GM21723 (cell line): ENCODE measurements around the gene GRIN2C.

Experiments used
- ATAC-seq: cut with Tn5 transposase; IDR thresholded peaks from one replicate; pipeline ENCODE4 v1.9.1; 2021; ENCODE audit warnings: mild to moderate bottlenecking, moderate library complexity; ENCODE audit not compliant: unreplicated experiment

Gene GRIN2C

DNA sequence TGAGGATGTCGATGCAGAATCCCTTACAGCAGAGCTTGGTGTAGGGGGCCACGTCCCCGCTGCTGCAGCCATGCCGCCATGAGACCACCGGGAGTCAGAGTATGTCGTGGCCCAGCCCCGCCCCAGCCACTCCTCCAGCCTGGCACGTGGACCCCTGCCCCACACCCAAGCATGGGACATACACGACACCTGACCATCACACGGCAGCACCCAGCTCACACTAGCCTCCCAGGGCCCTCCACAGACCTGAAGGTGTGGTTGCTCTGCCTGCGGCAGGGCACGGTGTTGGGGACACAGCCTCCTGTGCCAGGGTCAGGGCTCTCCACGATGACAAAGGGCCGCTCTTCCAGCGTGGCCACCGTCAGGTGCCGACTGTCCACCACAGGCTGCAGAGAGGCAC is 9.4 kb downstream of the GRIN2C start:
- no peak for ATAC-seq

GRCh38 chr17:74848656-74849399 is 10.9 kb downstream of the GRIN2C start:
- ATAC-seq, result no peak

DNA sequence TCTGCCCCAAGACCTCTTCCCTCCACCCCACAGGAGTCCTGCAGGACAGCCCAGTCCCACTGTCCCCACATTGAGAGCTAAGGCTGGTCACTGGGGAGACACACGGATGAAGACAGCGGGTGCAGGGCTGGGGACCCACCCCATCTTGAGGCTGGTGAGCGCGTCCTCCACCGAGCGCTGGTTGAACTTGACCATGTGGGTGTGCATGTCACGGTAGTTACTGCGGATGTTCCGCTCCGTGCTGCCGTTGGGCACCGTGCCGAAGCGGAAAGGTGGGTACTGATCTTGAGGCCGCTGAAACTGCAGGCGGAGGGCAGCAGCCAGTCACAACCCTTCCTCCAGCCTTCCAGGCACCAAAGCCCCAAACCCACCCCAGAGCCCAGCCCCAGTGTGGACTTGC is 13.1 kb downstream of the GRIN2C start:
- ATAC-seq, result no peak

DNA sequence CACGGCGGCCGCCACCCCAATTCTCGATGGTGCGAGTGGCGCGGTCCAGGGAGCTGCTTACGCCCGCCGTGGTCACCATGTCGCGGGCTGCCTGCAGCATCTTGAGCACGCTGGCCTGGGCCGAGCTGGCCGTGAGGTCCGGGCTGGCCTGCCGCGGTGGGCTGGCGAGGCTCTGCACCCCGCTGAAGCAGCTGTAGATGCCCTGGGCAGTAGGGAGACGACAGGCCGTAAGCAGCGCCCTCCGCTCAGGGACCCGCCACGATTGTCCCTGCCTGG is 16.4 kb downstream of the GRIN2C start:
- no peak for ATAC-seq

DNA sequence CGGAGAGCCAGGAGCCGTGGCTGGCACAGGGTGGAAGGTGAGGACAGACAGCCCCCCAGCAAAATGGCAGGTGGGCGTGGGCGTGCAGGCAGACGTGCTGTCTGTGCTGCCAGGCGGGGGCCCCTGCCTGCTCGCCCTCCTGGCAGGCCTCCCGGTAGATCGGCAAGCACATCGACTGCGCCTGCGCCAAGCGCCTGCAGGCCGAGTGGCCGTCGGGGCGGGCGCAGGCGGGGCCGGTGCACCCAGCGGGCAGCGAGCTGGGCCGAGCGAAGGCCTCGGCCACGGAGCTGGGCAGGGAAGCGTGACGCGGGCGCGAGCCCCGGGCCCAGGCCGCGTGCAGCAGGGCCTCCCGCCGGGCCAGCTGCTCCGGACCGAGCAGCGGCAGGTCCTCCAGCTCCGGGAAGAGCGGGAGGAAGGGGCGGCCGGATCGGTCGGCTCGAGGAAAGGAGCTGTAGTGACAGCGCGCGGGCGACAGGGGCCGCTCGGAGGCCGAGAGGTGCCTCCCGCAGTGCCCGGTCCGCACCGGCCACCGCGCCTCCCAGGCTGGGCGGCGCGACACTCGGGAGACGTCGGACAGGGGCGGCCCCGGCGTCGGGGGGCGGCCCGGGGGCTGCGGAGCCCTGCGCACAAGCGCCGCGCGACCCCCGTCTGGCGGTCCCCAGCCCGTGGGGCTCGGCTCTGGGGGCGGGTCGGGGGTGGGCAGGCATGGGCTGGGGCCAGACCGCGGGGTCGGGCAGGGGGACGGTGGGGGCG is 16.9 kb downstream of the GRIN2C start:
- ATAC-seq, result no peak

GRCh38 chr17:74842146-74842598 is 17.5 kb downstream of the GRIN2C start:
- ATAC-seq, result no peak

DNA sequence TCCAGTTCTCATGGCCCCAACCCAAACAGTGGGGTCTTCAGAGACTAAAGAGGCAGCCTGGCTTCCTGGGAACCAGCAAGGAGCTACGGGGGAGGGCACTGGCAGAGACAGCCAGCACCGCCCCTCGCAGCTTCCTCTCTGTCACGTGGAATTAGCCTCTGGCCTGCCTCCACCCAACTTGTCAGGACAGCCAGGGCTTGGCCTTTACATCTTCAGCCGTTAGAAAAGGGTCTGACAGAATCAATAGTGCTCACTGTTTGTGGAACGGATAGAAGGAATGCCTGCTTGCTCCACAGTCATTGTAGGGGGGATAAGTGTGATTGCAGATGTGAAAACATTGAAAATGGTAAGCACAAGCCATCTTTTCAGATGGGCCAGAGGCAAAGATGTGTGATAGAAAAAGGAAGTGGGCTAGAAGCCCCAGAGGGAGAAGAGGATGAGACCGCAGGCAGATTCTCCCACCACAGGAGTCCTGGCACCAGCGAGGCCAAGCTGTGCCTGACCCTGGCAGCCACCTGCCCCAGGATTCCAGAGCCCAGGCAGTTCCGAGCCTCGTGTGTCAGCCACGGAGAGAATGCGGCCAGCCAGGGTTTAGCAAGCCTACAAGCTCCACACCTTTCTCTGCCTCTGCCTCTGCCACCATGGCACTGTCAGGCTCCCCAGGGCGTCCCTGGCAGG is 18.6 kb downstream of the GRIN2C start:
- no peak for ATAC-seq

- no peak for ATAC-seq
Measured at GRCh38 chr17:74839990-74840852, 19.5 kb downstream of the GRIN2C start.

DNA sequence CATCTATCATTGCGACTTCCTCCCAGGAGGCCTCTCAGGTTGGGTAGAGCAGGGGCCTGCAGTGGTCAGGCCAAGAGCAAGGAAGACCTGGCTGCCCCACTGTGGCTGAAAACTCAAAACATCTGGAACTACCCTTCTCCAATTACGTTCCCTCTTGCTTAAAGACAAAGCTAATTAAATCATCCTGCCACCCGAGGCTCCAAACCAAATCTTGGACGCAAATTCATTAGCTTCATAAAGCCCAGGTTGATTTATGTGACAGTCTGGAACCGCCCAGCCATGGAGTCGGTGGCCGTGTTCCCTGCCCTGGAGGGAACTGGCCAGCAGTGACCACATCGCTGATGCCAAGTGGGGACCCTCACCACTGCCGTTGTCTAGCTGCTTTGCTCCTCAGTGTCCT is 21.4 kb downstream of the GRIN2C start:
- no peak for ATAC-seq

DNA sequence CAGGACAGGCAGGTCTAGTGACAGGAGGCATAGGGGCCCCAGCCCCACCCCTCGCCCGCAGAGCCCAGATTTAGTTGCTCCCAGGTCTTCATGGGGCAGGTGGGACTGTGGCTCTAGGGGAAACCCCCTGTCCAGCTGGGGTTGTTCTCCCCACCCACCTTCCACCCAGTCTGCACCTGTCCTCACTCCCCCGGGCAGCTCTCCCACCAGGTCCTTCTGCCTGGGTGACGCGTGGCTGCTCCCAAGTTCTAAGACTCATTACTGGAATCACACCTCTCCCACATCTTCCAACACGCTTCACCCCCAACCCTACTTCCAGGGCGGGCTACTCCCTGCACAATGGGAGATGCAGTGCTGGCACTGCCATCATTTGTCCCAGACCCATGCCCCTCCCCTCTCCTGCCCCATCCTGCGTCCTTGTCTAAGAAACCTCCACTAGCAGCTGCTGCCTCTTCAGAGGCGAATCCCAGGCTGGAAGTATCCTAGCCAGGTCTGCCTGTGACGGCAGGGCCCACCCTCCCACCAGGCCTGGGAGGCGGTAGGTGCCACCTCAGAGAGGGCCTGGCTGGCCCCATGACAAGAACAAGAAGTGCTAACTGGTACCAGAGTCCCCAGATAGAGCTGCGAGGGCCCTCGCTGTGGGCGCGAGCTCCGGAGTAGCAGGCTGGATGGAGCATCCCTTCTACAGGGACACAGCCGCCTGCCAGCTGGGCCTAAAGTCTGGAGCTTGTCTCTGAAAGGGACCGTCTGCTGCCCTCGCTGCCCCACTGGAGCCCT is 22.8 kb downstream of the GRIN2C start:
- no peak for ATAC-seq

DNA sequence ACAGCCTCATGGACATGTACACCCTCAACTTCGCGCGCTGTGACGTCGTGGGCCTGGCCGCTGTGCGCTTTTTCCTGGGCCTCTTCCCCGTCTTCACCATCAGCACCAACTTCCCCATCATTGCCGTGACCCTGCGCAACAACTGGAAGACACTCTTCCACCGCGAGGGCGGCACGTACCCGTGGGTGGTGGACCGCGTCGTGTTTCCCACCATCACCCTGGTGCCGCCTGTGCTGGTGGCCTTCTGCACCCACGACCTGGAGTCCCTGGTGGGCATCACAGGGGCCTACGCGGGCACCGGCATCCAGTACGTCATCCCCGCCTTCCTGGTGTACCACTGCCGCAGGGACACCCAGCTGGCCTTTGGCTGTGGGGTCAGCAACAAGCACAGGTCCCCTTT is 23.5 kb downstream of the GRIN2C start:
- ATAC-seq, result no peak

- no peak for ATAC-seq
Measured at GRCh38 chr17:74833501-74834377, 25.9 kb downstream of the GRIN2C start.

DNA sequence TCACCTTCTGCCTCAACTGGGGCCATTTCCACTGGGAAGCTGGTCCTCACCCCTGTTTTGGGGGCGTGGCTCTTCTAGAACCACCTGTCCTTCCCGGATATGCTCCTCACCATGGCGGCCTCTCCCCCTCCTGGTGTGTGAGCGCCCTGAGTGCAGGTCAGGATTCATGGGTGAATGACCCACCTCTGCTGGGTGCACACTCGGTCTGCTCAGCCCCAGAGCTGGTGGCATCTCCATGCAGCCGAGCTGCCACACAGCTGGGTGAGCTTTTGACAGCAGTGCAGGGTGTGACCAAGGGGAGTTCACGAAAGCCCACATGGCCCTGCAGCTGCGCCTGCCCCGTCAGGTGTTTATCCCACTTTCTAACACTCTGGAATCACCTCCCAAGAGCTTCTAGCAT is 27.3 kb downstream of the GRIN2C start:
- no peak for ATAC-seq

DNA sequence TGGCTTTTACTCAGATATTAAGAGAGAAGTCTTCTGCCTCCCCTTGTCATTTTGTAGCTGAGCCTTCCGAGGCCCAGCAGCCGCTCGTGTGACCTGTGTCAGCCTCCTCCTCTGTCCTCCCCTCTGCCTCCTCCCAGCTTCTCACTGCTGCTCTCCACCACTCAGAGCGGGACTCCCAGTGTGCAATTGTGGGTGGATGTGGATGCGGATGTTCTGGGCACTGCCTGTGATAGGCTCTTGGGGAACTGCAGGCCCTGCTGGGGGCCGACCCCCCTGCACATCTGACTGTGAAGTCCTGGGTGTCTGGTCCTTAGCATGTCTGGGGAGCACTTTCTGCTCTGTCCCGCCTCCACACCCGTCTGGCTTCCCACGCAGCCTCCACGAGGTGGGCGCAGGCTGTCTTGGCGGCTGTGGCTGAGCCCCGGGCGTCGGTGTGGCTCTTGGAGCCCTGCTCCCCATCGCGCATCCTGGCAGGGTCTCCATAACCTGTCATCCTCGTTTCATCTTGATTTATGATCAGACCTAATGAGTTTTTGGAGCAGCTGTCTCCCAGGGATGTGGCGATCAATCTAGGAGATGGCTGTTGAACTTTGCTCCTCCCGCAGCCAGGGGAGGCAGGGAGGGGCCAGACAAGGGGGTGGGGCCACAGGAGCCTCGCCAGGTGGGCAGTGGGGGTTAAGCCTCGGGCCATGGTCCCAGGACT is 28.1 kb downstream of the GRIN2C start:
- no peak for ATAC-seq

GRCh38 chr17:74830861-74831260 is 28.8 kb downstream of the GRIN2C start:
- ATAC-seq, result no peak

DNA sequence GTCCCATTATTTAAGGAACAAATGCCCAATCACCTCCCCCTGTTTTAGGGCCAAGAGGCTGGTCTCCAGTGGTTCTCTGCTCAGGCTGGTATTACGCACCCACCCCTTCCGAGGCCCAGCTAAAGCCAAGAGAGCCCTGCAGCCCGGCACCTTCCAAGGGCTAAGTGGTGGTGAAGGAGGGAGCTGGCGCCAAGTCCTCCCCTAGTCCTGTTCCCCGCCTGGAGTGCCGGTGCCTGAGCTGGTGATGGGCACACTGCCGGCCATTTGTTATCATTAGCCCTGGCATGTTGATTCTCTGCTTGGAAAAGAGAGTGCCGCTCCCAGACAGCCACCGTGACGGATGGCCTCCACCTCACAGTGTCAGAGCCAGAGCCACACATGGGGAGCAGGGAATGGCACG is 31.9 kb downstream of the GRIN2C start:
- no peak for ATAC-seq

- no peak for ATAC-seq
Measured at GRCh38 chr17:74825952-74826719, 33.5 kb downstream of the GRIN2C start.
